ENCODE results near the gene XPOT. TPM values are rescaled to one million over a fixed set of nuclear protein-coding genes. Genes with fewer than 3 reads are reported as not detected.

The XPOT gene
- total RNA-seq, 1 experiment from 2014 or later: 130 TPM

- Histone ChIP-seq H3K79me2 (ENCODE audit: insufficient read depth, low read length) (no peaks in the 10 kb centered on the region; the same call in 1 of the 2 replicates), H3K4me2 (ENCODE audit: insufficient read depth, insufficient read length, low read length) (no peak overlapping the region), H3K18ac (ENCODE audit: insufficient read length, low read depth, low read length) (no peak overlapping the region), H2AFZ (ENCODE audit: low read length) (no peak overlapping the region), H2BK12ac (ENCODE audit: insufficient read length, low read depth, low read length) (no peak overlapping the region), H3K14ac (ENCODE audit: insufficient read depth, low read length) (no peak overlapping the region), H3K9me3 (ENCODE audit: control insufficient read depth, low read depth, low read length) (peaks cover 5% of the 10 kb centered on the region), H3K4ac (ENCODE audit: low read depth, low read length) (no peak overlapping the region), H4K91ac (ENCODE audit: insufficient read length, low read depth, low read length) (no peak overlapping the region), H3K27ac (ENCODE audit: insufficient read length, low read depth, low read length) (no peak overlapping the region), H3K23ac (ENCODE audit: insufficient read length, low read depth, low read length) (no peak overlapping the region), H3K79me1 (ENCODE audit: insufficient read depth, low read depth, low read length, poor library complexity, severe bottlenecking) (no peaks in the 10 kb centered on the region), H3K23me2 (ENCODE audit: insufficient read length, low read depth, low read length, poor library complexity, severe bottlenecking) (no peaks in the 10 kb centered on the region), H2AK5ac (ENCODE audit: insufficient read length, low read length) (no peak overlapping the region), H2BK5ac (ENCODE audit: insufficient read length, low read length) (no peak overlapping the region), H4K8ac (replicated peaks; ENCODE audit: insufficient read length, low read depth, low read length) (no peak overlapping the region), H3K4me1 (ENCODE audit: insufficient read depth, low read length) (no peaks in the 10 kb centered on the region), H4K5ac (ENCODE audit: insufficient read length, low read depth, low read length) (no peak overlapping the region), H2BK20ac (ENCODE audit: low read depth, low read length, poor library complexity, severe bottlenecking) (no peak overlapping the region), H3T11ph (ENCODE audit: low read length) (no peak overlapping the region), H3K9ac (ENCODE audit: extremely low read depth, insufficient read length, low read length) (no peak overlapping the region), H2BK120ac (ENCODE audit: low read depth, low read length, poor library complexity, severe bottlenecking) (no peak overlapping the region), H3K27me3 (ENCODE audit: insufficient read depth, low read length) (no peaks in the 10 kb centered on the region), H3K56ac (ENCODE audit: insufficient read length, low read depth, low read length) (no peak overlapping the region), H2BK15ac (ENCODE audit: low read depth, low read length) (no peak overlapping the region), H4K20me1 (ENCODE audit: control insufficient read depth, insufficient read depth, insufficient read length) (no peaks in the 10 kb centered on the region)
- Mint-ChIP-seq H3K9me3 (peaks cover 19 to 22% of the 10 kb centered on the region in 2 experiments), H3K27me3 (ENCODE audit: low read depth) (no peaks in the 10 kb centered on the region), H3K27ac (no peak overlapping the region), H3K4me3 (no peak overlapping the region), H3K36me3 (ENCODE audit: insufficient read depth in 1 of 3, low read depth in 3 of 3) (peaks cover 52 to 75% (median 67%) of the 10 kb centered on the region in 3 experiments), H3K4me1 (no peaks in the 10 kb centered on the region)
- WGBS (ENCODE audit: extremely low coverage, insufficient read length, low lambda C conversion rate): no CpG with 5 or more reads among the region's 2 CpGs
- no peak for DNase-seq
- TF ChIP-seq, protein P1, sequence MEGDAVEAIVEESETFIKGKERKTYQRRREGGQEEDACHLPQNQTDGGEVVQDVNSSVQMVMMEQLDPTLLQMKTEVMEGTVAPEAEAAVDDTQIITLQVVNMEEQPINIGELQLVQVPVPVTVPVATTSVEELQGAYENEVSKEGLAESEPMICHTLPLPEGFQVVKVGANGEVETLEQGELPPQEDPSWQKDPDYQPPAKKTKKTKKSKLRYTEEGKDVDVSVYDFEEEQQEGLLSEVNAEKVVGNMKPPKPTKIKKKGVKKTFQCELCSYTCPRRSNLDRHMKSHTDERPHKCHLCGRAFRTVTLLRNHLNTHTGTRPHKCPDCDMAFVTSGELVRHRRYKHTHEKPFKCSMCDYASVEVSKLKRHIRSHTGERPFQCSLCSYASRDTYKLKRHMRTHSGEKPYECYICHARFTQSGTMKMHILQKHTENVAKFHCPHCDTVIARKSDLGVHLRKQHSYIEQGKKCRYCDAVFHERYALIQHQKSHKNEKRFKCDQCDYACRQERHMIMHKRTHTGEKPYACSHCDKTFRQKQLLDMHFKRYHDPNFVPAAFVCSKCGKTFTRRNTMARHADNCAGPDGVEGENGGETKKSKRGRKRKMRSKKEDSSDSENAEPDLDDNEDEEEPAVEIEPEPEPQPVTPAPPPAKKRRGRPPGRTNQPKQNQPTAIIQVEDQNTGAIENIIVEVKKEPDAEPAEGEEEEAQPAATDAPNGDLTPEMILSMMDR (conservative IDR thresholded peaks at IDR 0.05): no peak
Observed at GRCh38 chr12:64473176-64473575, 69.0 kb downstream of the XPOT start.
